ENCODE data around the gene PLA2G4B.

PLA2G4B gene

DNA sequence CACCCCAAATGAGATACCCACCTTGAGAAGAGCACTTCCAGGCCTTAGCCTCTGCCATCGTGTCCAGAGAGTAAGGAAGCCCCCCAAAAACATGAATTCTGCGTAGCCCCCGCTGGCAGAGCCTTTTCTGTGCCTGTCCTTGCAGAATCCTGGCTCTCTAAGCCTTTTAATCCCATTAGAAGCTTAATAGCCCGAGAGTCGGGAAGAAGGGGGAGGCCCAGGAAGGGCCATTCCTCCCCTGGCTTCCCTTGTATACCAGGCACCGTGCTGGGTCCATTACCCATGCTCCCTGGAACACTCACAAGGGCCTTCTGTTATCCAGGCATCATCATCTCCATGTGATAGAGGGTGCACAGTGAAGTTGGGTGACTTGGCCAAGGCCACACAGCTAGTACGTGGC, 48.1 kb downstream of the PLA2G4B start:
- no peak for DNase-seq (ENCODE audit: low read depth)

DNA sequence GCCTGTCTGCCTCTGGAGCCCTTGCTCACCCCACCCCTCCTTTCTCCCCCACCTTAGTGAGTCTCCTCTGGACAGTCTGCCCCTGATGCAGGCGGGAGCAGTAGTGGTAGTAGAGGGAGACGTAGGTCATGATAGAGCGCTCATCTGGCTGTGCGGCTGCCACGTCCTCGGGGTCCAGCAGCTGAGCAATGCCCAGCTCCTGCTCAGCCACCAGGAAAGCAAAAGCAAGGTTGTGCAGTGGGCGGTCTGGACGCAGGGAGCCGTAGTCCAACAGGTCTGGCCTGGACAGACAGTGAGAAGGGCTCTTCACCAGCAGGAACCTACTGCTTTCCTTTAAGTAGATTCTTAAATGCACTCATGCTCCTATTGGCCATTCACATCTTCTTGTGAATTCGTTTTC, 48.5 kb downstream of the PLA2G4B start:
- no peak for DNase-seq (ENCODE audit: low read depth)

DNA sequence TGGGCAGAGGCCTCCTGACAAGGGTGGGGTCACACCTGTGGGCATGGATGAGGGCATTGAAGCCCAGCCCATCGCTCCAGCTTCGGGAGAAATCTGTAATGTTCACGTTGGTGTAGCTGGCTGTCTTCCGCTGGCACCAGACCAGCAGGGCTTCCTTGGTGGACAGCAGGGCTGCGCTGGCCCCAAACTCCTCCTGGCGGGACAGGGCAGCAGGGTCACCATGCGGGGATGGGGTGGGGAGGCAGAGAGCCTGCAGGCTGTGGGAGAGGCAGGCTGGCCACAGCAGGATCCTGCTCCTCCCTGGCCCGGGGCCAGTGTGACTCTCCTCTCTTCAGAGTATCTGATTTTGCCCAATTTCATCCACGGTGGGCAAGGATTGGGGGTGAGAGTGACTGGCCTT, 49.2 kb downstream of the PLA2G4B start:
- DNase-seq (ENCODE audit: low read depth) = no peak

DNA sequence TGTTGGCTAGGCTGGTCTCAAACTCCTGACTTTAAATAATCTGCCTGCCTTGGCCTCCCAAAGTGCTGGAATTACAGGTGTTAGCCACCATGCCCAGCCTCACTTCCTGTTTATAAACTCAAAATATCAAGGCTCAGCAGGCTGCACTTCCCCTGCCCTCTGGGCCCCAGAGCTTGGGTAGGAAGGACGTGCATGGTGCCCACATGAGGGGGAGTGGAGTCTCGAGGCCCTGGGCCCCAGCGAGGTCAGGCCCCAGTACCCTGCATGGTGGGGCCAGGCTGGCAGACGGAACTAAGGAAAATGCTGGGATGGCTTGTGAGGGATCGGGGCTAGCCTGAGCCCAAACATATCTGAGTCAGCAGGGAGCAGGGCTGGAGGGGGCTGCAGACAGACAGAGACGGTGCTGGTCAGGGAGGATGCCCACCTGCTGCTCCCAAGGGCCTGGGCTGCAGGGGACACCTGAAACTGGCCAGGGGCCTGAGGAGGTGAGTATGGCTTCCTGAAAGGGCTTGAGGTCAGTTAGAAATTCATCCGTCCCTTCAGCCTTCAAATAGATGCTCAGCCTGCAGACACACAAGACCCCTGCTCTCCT, 50.1 kb downstream of the PLA2G4B start:
- no peak for DNase-seq (ENCODE audit: low read depth)

DNA sequence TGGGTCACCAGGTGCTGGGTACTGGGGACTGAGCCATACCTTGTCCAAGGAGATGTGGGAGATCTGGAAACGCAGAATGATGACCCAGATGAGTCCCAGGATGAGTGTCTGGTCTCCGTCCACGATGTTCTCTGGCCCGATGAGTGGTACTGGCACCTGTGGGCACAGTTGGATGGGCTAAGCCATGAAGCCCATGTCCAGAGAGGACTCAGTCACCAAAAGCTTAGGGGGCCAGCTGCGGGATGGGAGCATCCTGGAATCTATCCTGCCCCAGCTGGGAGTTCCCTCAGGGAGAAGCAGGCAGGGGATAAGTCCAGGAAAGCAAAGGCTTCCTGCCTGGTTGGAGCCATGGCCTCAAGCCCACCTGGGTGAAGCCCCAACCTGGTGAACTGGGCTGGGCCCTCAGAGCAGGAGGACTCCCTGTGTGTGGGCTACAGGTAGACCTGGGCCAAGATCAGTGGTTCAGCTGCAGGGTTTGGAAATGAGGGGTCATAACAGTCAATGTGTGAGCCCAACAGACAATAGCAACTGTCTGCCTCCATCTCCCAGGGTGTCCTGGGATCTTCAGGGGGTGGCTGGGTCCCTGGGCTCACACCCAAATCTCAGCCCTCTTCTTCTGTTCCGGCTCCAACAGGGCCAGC, 51.5 kb downstream of the PLA2G4B start:
- no peak for DNase-seq (ENCODE audit: low read depth)

DNA sequence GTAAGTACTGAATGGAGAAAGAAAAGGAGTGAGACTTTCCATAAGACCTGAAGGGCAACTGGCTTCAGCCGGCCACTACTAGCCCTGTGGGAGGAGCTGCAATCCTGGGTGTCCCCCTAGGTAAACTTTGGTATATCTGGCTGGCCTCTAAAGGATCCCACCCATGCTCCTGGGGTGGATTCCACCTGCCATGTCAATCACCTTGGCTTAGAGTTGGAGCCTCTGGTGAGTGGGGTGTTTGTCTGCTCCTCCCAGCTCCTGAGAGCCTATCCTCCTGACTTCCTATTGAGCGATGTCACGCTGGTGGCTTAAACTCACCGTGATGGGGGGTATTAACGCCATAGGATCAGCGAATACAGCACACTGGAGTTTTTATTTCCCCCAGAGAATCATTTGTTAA, 52.6 kb downstream of the PLA2G4B start:
- DNase-seq (ENCODE audit: low read depth) = no peak

DNA sequence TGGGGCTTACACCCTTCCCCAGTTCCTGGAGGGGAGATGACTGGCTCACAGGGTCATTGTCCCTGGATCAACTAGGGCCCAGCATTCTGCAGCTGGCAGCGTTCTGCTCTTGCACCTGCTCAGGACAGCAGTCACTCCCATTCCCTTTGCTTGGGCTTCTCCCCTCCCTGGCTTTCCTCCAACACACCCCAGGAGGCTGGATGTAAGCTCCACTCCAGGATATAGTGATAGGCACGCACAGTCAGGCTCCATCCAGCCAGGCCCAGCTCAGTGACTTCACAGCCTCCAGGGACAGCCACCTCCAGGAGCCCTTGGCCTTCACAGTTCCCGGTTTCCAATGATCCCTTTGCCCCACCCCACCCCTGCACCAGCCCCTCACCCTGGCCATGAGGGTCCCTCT, 53.3 kb downstream of the PLA2G4B start:
- DNase-seq (ENCODE audit: low read depth) = no peak

DNA sequence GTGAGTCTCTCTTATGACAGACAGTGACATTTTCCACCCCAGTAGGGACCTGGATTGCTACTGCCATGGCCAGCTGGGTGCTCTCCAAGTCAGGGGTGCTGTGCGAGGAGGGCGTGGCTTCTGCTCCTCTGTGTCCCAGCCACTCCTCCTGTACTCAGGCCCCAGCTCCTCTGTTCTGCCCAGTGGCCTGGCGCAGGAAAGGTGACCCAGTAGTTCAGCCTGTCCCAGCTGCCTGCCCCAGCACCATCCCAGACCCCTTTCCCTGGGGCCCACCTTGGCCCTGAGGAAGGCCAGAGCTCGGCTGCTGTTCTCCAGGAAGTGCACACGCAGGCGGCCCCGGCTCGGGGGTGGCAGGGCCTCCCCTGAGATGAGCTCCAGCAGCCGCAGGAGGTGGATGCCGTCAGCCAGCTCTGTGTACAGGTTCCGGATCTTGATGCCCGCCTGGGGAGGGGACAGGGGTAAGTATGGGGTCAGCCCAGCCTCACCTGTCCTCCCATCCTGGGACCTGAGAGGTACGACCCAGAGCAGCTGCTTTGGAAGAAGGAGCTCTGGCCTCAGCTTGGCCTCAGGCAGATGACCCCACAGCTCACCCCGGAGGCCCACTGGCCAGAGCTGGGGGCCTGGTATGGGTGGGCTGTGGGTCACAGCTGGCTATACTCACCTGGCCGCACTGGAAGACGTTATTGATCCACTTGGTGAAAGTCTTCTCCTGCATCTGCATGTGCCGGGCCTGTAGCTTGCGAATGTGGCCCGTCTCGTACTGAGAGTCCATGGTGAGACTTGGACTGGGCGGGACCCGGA, 54.2 kb downstream of the PLA2G4B start:
- no peak for DNase-seq (ENCODE audit: low read depth)

DNA sequence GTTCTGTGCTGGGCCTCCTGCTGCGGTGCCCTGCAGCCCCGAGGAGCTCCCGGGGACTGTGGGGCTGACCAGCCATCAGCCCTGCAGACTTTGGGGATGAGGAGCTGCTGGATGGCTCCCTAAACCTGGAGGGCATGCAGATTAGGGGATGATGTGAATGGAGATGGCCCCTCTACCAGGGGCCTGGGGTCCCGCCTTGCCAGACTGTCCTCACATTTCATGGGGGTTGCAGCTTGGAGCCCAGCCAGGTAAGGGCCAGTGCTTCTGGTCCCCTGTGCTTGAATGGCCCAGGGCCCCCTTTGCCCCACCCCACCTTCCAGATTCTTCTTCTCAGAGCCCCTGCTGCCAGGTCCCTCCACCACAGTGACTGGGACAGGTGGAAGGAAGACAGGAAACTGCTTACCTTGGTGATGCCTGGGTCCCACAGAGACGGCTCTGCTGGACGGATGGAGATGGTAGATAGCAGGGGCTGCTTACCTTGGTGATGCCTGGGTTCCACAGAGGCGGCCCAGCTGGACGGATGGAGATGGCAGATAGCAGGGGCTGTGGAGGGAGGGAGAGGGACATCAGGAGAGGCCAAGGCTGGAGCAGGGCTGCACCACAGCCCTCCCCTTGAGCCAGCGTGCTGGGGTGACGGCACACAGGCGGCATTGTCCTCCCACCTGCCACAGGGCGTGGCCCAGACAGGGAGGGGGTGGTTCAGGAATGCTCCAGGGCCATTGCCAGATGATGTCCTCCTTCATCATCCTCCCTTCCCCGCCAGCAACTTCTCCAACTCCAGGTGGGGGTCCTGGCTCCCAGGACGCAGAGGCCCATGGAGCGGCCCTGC, 55.0 kb downstream of the PLA2G4B start, which contains the start of gene SPTBN5:
Gene SPTBN5, minus strand, starts transcription at position 632 of the 829 bp plus-strand sequence. Its CDS starts 556 bp downstream, at position 76.
- no peak for DNase-seq (ENCODE audit: low read depth)

DNA sequence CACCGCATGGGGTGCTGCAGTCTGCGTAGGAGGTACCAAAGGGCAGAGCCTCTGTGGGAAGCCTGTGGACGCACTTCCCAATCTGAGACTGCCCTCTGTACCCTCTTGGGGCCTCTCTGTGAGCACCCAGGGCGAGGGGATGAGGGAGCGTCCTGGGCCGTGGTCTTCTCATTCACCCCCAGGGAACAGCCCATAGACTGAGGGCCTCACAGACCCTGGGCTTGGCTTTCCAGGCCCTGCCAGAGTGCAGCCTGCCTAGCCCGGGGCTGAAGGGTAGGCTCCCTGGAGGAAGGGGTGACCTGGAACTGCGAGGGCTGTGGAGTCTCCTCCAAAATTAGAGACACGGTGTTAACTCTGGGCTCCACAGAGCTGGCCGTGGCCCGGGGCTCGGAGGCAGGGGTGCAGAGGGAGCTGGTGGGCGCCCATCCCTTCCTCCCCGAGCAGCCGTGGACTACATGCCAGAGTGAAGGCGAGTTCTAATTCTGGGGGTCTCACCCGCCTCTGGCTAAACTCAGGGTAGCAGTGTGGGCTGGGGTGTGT, 55.7 kb downstream of the PLA2G4B start:
- DNase-seq (ENCODE audit: low read depth) = no peak

DNA sequence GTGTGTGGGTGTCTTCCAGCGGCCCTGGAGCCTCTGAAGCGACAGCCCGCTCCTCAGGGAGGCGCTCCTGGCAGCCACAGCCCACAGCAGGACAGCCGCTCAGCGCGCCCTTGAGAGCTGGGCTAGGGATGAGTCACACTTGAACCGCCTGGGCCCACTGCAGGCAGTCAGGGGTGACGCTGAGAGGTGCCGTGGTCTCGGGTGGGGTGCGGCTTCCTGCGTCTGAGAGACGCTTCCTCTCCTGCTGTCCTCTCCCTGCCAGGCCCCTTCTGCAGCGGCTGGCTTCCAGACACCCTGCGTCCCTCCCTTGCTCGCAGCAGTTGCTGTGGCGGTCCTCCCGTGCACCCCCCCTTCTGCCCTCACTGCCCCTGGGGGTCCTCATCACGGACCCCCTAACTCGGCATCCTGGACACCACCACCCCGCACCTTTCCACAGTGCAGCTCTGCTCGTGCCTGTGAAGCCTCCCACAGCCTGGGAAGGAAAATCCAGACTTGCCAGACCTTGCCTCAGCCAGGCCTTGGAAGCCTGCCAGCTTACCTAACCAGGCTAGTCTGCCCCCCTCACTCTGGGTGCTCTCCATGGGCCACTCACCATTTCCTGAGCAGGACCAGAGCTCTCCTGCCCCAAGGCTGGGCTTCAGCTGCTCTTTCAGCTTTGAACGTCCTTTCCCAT, 56.3 kb downstream of the PLA2G4B start:
- DNase-seq (ENCODE audit: low read depth) = peak; percentile 85

DNA sequence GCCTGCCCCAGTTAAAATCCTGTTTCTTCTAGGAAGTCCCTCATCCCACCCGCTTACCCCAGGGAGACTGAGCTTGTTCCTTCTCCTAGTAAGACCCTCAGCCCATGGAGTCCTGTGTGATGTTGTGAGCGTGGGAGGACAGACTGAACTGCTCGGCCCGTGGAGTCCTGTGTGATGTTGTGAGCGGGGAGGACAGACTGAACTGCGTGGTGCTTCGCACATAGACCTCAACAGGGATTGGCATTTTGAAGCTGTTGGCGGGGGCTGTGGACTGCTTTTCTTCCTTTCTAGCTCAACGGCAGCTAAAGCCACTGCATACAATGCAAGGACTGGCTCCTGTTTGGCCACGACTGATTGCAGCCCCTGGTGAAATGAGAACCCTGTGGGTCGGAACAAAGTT, 56.8 kb downstream of the PLA2G4B start:
- no peak for DNase-seq (ENCODE audit: low read depth)

DNA sequence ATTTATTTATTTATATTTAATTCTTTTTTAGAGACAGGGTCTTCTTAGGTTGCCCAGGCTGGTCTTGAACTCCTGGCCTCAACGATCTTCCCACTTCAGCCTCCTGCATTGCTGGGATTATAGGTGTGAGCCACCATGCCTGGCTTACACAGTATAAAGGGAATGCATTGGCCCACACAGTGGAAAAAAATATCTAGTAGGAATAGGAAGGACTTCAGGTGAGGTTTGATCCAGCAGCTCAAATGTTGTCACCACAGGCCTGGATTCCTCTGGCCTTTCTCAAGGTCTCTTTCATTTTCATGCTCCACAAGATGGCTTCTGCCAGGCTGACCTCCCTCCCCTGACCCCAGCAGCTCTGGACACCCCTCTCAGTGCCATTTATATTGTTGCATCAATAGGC, 57.3 kb downstream of the PLA2G4B start:
- DNase-seq (ENCODE audit: low read depth) = no peak

DNA sequence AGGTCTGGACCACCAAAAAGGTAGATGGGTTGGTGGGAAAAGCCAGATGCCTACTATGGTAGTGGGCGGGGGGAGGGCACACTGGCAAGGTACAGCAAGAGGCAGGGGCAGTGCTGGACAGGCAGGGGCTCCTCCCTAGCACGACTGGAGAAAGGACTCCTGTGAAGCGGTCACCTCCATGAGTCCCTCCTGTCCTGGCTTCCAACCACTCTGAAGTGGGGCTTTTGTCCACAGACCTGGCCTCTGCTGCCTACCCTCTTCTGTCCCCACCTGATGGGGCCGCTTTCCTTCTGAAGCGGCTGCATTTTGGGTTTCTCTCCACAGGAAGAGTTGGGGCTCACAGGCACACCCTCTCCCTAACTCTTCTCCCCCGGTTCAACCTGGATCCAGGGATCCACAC, 57.9 kb downstream of the PLA2G4B start:
- no peak for DNase-seq (ENCODE audit: low read depth)

DNA sequence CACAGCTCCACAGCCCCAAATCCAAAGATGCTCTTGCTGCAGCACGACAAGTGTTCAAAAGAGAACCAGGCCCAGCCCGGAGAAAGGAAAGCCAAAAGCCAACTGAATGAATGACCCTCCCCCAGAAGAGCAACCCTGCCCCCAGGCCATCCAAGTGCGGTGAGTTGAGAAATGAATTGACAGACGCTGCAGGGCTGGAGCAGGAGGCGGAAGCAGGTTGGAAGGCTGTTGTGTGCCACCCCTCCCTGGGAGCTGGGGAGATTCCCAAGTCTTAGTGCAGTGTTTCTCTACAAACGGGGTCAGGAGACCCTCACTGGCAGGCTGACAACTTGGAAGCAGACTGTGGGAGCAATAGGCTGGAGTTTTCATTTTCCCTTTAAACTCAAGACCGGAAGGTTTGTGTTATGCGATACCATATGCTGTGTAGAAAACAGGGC, 58.7 kb downstream of the PLA2G4B start:
- DNase-seq (ENCODE audit: low read depth) = no peak
